Stimulated activated CD4-positive, alpha-beta T cell treated with anti-CD3 and anti-CD28 coated beads, TNF-alpha, amount 100 ng/mL, for 4 hours (primary cell): ENCODE data around the gene CAMK2B.

Experiments used
- DNase-seq, 3 experiments: peaks; one replicate each; pipeline ENCODE4 v3.0.0-alpha.2; 2020; ENCODE audit warnings: low read depth in 3 of 3

Gene CAMK2B

GRCh38 chr7:44257618-44258422 lies 67.6 kb downstream of the CAMK2B start:
- DNase-seq: peak; percentile 50 to 62 (median 61)

GRCh38 chr7:44257213-44257612 lies 68.2 kb downstream of the CAMK2B start:
- no peak for DNase-seq

GRCh38 chr7:44256459-44256858 lies 68.9 kb downstream of the CAMK2B start:
- DNase-seq: no peak

- no peak for DNase-seq
Observed at GRCh38 chr7:44251881-44252280, 73.5 kb downstream of the CAMK2B start.

- no peak for DNase-seq
Observed at GRCh38 chr7:44251269-44251668, 74.1 kb downstream of the CAMK2B start.

- no peak for DNase-seq
Observed at GRCh38 chr7:44249639-44250234, 75.7 kb downstream of the CAMK2B start.

GRCh38 chr7:44247868-44248651 lies 77.3 kb downstream of the CAMK2B start:
- no peak for DNase-seq

- no peak for DNase-seq
Observed at GRCh38 chr7:44246396-44247113, 78.8 kb downstream of the CAMK2B start.

GRCh38 chr7:44244282-44244681 lies 81.1 kb downstream of the CAMK2B start:
- DNase-seq: peak in 1 of 3 experiments; percentile 23

- DNase-seq: no peak
Observed at GRCh38 chr7:44242091-44242490, 83.3 kb downstream of the CAMK2B start.

- DNase-seq: peak; percentile 28 to 44 (median 36)
Observed at GRCh38 chr7:44240983-44241510, 84.3 kb downstream of the CAMK2B start.

- DNase-seq: no peak
Observed at GRCh38 chr7:44240376-44240775, 85.0 kb downstream of the CAMK2B start.

- DNase-seq: no peak
Observed at GRCh38 chr7:44239361-44239760, 86.0 kb downstream of the CAMK2B start.

- DNase-seq: no peak
Observed at GRCh38 chr7:44238116-44238695, 87.2 kb downstream of the CAMK2B start.

GRCh38 chr7:44237696-44238095 lies 87.7 kb downstream of the CAMK2B start:
- no peak for DNase-seq

- DNase-seq: no peak
Observed at GRCh38 chr7:44236333-44236728, 89.1 kb downstream of the CAMK2B start.

- no peak for DNase-seq
Observed at GRCh38 chr7:44235582-44236332, 89.6 kb downstream of the CAMK2B start.

GRCh38 chr7:44235066-44235465 lies 90.3 kb downstream of the CAMK2B start:
- DNase-seq: no peak

- DNase-seq: no peak
Observed at GRCh38 chr7:44232901-44233715, 92.3 kb downstream of the CAMK2B start.

GRCh38 chr7:44232396-44232795 lies 93.0 kb downstream of the CAMK2B start:
- no peak for DNase-seq
